GM06990 (cell line): ENCODE measurements around the gene PHF23.
"Not testable (repeated sequence)": the region's sequence is repeated elsewhere in the genome, so short reads cannot be mapped to it uniquely, and the experiment has no call there.

ENCODE experiments used
- DNase-seq: peaks from one replicate; pipeline ENCODE4 v3.0.0-alpha.2; 2011; ENCODE audit not compliant: insufficient read length; ENCODE audit errors: extremely low read depth
- H3K27me3 ChIP-seq: replicated peaks from 2 replicates; pipeline ENCODE4 v1.6.0; 2011; ENCODE audit warnings: low read length; ENCODE audit not compliant: control insufficient read depth, insufficient read depth
- H3K36me3 ChIP-seq: 2 replicates; pipeline ENCODE4 v1.5.1; 2011; ENCODE audit warnings: low read length; ENCODE audit not compliant: control insufficient read depth, insufficient read depth
- H3K4me3 ChIP-seq: replicated peaks from 2 replicates; pipeline ENCODE4 v1.5.1; 2011; ENCODE audit warnings: low read depth, mild to moderate bottlenecking, control low read depth, low read length
- TF ChIP-seq, protein P1 (sequence below): IDR thresholded peaks from 2 replicates; pipeline ENCODE4 v1.5.1; 2011; ENCODE audit warnings: low read length, control low read depth, mild to moderate bottlenecking, inconsistent platforms; ENCODE audit not compliant: insufficient read depth, poor library complexity, severe bottlenecking

Gene PHF23

DNA sequence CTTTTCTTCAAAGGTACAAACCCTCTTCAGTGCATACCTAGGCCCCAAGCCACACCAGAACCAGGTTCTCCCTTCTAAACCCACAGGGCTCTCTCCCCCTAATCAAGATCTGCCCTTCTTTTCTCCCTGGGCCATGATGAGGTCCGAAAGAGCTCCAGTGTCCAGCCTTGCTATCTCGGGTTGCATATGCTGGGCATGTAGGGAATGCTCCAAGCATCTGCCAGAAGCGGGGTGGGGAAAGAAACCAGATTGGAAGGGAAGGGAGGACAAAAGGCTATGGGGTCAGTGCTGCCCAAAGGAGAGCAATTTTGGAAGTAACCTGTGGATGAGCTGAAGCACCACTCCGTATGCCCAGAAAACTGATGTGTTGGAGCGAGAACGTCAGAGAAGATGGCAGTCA, 10.0 kb upstream of the PHF23 start:
- TF ChIP-seq, protein P1, sequence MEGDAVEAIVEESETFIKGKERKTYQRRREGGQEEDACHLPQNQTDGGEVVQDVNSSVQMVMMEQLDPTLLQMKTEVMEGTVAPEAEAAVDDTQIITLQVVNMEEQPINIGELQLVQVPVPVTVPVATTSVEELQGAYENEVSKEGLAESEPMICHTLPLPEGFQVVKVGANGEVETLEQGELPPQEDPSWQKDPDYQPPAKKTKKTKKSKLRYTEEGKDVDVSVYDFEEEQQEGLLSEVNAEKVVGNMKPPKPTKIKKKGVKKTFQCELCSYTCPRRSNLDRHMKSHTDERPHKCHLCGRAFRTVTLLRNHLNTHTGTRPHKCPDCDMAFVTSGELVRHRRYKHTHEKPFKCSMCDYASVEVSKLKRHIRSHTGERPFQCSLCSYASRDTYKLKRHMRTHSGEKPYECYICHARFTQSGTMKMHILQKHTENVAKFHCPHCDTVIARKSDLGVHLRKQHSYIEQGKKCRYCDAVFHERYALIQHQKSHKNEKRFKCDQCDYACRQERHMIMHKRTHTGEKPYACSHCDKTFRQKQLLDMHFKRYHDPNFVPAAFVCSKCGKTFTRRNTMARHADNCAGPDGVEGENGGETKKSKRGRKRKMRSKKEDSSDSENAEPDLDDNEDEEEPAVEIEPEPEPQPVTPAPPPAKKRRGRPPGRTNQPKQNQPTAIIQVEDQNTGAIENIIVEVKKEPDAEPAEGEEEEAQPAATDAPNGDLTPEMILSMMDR, result no peak
- peaks cover 5% of the 10 kb centered on the region; the same call in 1 of the 2 replicates for H3K36me3 ChIP-seq
- no peaks in the 10 kb centered on the region for H3K27me3 ChIP-seq
- H3K4me3 ChIP-seq, result peak overlapping the region; percentile 92
- no peak for DNase-seq

DNA sequence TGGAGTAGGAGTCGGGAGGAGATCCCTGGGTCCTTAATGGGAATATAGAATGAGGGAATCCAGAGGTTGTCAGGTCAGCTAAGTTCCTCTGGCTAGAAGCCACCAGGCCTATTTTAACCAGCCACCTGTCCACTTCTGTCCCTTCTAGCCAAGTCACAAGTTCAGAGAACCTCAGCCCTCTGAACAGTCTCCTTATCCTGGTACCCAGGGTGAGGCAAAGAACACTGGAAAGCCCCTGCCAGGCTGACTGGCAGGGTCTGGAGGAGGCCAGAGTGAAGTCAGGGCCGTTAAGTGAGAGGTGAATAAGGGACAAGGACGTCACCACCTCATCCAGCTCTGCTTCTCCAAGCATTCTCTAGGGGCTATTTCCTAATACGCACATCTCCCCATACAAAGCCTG, 9.5 kb upstream of the PHF23 start:
- TF ChIP-seq, protein P1, result no peak
- Histone ChIP-seq H3K27me3 (no peaks in the 10 kb centered on the region), H3K4me3 (peak overlapping the region; percentile 92), H3K36me3 (peaks cover 5% of the 10 kb centered on the region; the same call in 1 of the 2 replicates)
- DNase-seq, result no peak

DNA sequence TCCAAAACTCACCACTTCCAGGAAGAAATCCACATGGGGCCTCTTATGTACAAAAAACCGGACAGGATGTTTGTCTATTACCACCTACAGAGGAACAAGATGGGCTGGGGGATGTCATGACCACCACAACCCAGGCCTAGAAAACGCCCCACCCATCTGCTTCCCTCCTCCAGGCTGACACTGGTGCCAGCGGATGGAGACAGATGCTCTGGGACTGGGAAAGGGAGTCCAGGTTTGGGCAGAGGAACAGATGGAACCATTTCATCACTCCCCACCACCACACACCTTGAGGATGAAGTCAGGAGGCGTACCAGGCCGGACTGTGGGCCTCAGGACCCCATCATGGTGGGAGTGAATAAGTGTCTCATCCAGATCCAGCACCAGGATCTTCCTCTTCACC, 7.5 kb upstream of the PHF23 start:
- peaks cover 7% of the 10 kb centered on the region for H3K36me3 ChIP-seq
- H3K27me3 ChIP-seq, result no peaks in the 10 kb centered on the region
- DNase-seq, result no peak
- TF ChIP-seq, protein P1, result no peak
- H3K4me3 ChIP-seq, result no peak overlapping the region

DNA sequence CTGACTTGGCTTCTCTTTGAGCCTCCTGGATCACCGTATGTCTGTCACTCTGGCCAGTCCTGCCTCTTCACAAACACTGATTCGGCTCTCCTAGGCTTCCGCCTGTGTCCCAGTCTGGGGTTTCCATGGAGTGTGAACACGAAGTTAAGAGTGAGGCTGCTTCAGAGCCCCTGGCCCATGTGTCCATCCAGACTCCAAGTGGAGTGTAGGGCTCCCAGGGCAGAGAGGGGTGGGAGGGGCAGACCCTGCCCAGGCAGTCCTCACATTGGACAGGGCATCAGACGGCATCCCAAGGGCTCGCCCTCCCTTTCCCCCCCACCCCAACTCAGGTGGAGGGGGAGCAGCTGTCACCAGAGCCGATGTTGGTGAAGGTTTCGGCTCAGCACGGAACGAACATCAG, 4.6 kb upstream of the PHF23 start:
- H3K4me3 ChIP-seq, result not testable (repeated sequence)

DNA sequence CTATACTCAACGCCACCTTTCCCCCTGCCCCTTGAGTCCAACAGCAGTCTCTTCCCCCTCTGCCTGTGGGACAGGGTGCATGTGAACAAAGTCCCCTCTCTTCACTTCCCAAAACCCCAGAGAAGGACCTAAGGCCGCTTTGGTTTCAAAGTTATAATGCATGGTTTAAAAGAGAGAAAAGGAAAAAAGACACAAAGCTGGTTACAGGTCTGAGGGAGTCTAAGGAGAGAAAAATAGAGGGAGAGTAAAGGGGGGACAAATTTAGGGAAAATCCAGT, 4.1 kb upstream of the PHF23 start:
- H3K4me3 ChIP-seq, result peak overlapping the region; percentile 97
- DNase-seq, result no peak
- no peaks in the 10 kb centered on the region for H3K27me3 ChIP-seq
- peaks cover 9% of the 10 kb centered on the region for H3K36me3 ChIP-seq
- TF ChIP-seq, protein P1, result no peak

More for the DNA sequence above, 4.6 kb upstream of the PHF23 start:
- not testable (repeated sequence) for H3K36me3 ChIP-seq, DNase-seq, H3K27me3 ChIP-seq

DNA sequence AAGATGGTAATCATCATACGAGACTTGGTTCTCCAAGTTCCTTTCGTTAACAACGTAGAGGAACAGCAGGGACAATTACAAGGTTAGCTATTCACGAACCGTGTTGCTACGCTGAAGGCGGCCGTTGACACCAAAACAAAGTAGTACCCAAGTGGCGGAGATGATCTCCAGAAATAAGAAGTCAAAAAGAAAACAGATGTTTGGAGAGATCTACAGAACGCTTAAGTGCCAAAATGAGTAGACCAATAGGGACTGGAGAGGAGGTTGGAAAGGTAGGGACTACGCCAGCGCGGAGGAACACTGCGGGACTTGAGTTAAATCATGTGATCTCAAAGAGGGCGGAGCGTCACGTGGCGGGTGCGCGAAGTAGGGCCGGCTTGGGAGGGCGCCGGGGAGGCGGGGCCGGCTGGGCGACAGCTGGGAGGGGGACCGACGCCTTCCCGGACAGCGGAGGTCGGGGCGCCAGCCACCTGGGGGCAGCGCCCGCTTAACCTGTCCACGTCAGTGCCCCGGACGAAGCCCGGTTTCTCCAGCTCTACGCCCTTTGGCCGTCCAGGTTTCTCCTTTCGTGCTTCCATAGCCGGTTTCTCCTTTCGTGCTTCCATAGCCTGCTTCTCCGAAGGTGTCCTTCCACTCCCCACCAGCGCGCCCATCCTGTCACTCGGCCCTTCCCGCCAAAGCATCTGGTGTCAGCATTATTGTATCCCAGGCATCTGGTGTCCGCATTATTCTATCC, 3.6 kb upstream of the PHF23 start:
- TF ChIP-seq, protein P1, result no peak
- Histone ChIP-seq H3K4me3 (peak overlapping the region; percentile 97), H3K36me3 (peaks cover 9% of the 10 kb centered on the region), H3K27me3 (no peaks in the 10 kb centered on the region)
- DNase-seq, result peak; percentile 92
